DOHH2 (cell line): Measurements from ENCODE around the gene TUBD1.

Source experiments
- H3F3A ChIP-seq: fragments of 200-600 bp; sonication (generic), shearing (Covaris generic); 2 replicates; pipeline ENCODE4 v1.6.0; 2016; ENCODE audit warnings: antibody characterized with exemption, mild to moderate bottlenecking; ENCODE audit not compliant: control insufficient read depth, insufficient read depth
- H3K27ac ChIP-seq: fragments of 200-600 bp; sonication (generic); 2 replicates; pipeline ENCODE4 v1.5.1; 2014; ENCODE audit warnings: low read depth, mild to moderate bottlenecking, low read length, moderate library complexity
- H3K27me3 ChIP-seq: fragments of 200-600 bp; sonication (generic); 2 replicates; pipeline ENCODE4 v1.6.1; 2014; ENCODE audit warnings: mild to moderate bottlenecking, low read length, mixed read lengths; ENCODE audit not compliant: control insufficient read depth
- H3K36me3 ChIP-seq: fragments of 200-600 bp; sonication (generic); 2 replicates; pipeline ENCODE4 v1.6.1; 2014; ENCODE audit warnings: mild to moderate bottlenecking, low read length, moderate library complexity, mixed read lengths; ENCODE audit not compliant: control insufficient read depth
- H3K4me1 ChIP-seq: fragments of 200-600 bp; sonication (generic); 2 replicates; pipeline ENCODE4 v1.6.1; 2014; ENCODE audit warnings: mild to moderate bottlenecking, low read length, mixed read lengths; ENCODE audit not compliant: control insufficient read depth
- H3K4me2 ChIP-seq: fragments of 200-600 bp; sonication (generic); 2 replicates; pipeline ENCODE4 v1.6.0; 2014; ENCODE audit warnings: mild to moderate bottlenecking, low read length, moderate library complexity
- H3K4me3 ChIP-seq: fragments of 200-600 bp; sonication (generic); 2 replicates; pipeline ENCODE4 v1.5.1; 2014; ENCODE audit warnings: mild to moderate bottlenecking, low read length, mixed read lengths
- H3K79me2 ChIP-seq: fragments of 200-600 bp; sonication (generic); 2 replicates; pipeline ENCODE4 v1.6.1; 2014; ENCODE audit warnings: mild to moderate bottlenecking, low read length, mixed read lengths; ENCODE audit not compliant: control insufficient read depth
- H3K9me2 ChIP-seq: fragments of 200-600 bp; sonication (generic); replicated peaks from 2 replicates; pipeline ENCODE4 v1.6.1; 2014; ENCODE audit warnings: mild to moderate bottlenecking, low read length, mixed read lengths; ENCODE audit not compliant: control insufficient read depth
- H3K9me3 ChIP-seq: fragments of 200-600 bp; sonication (generic); 2 replicates; pipeline ENCODE4 v1.6.1; 2014; ENCODE audit warnings: antibody characterized with exemption, low read length, mixed read lengths; ENCODE audit not compliant: control insufficient read depth, insufficient read depth
- H4K20me1 ChIP-seq: fragments of 200-600 bp; sonication (generic); 2 replicates; pipeline ENCODE4 v1.6.0; 2014; ENCODE audit warnings: low read depth, mild to moderate bottlenecking, antibody characterized with exemption, low read length, moderate library complexity; ENCODE audit not compliant: control insufficient read depth, insufficient read depth
- CTCF ChIP-seq: fragments of 200-600 bp; sonication (generic); IDR thresholded peaks from one replicate; pipeline ENCODE4 v1.5.1; 2014; ENCODE audit warnings: antibody characterized with exemption, mild to moderate bottlenecking, low read depth, low read length; ENCODE audit not compliant: poor library complexity, severe bottlenecking
- EZH2phosphoT487 ChIP-seq: fragments of 200-600 bp; sonication (generic); IDR thresholded peaks from 2 replicates; pipeline ENCODE4 v1.6.1; 2017; ENCODE audit warnings: borderline replicate concordance, mild to moderate bottlenecking, antibody characterized with exemption, low read length, moderate library complexity, mixed read lengths

Gene TUBD1

GRCh38 chr17:59814685-59815084, 78.1 kb downstream of the TUBD1 start:
- Histone ChIP-seq H3K27me3 (no peaks in the 10 kb centered on the region), H3K9me2 (no peaks in the 10 kb centered on the region), H3K4me3 (no peak overlapping the region), H4K20me1 (no peaks in the 10 kb centered on the region), H3K4me2 (no peak overlapping the region), H3K79me2 (no peaks in the 10 kb centered on the region), H3K9me3 (no peaks in the 10 kb centered on the region), H3F3A (0 out of 2 replicates have a peak, but pooled peaks cover 4% of the 10 kb centered on the region), H3K4me1 (no peaks in the 10 kb centered on the region), H3K36me3 (peaks cover 6% of the 10 kb centered on the region), H3K27ac (no peak overlapping the region)
- TF ChIP-seq CTCF (no peak), EZH2phosphoT487 (no peak)

- peaks cover 6% of the 10 kb centered on the region for H3K36me3 ChIP-seq
- H3K4me1 ChIP-seq = no peaks in the 10 kb centered on the region
- H3K9me2 ChIP-seq = no peaks in the 10 kb centered on the region
- H3K27me3 ChIP-seq = no peaks in the 10 kb centered on the region
- no peaks in the 10 kb centered on the region for H3K79me2 ChIP-seq
- TF ChIP-seq CTCF (no peak), EZH2phosphoT487 (no peak)
- no peak overlapping the region for H3K4me2 ChIP-seq
- 0 out of 2 replicates have a peak, but pooled peaks cover 4% of the 10 kb centered on the region for H3F3A ChIP-seq
- no peaks in the 10 kb centered on the region for H3K9me3 ChIP-seq
- H3K27ac ChIP-seq = no peak overlapping the region
- no peak overlapping the region for H3K4me3 ChIP-seq
- H4K20me1 ChIP-seq = no peaks in the 10 kb centered on the region
Observed at GRCh38 chr17:59814276-59814675, 78.5 kb downstream of the TUBD1 start.

- TF ChIP-seq CTCF = no peak
- no peak for TF ChIP-seq EZH2phosphoT487
- no peak overlapping the region for H3K4me3 ChIP-seq
- no peaks in the 10 kb centered on the region for H3F3A ChIP-seq
- no peaks in the 10 kb centered on the region for H3K79me2 ChIP-seq
- no peaks in the 10 kb centered on the region for H3K4me1 ChIP-seq
- no peak overlapping the region for H3K4me2 ChIP-seq
- H3K27ac ChIP-seq = no peak overlapping the region
- no peaks in the 10 kb centered on the region for H3K9me2 ChIP-seq
- no peaks in the 10 kb centered on the region for H3K9me3 ChIP-seq
- no peaks in the 10 kb centered on the region for H4K20me1 ChIP-seq
- H3K36me3 ChIP-seq = peaks cover 6% of the 10 kb centered on the region
- H3K27me3 ChIP-seq = no peaks in the 10 kb centered on the region
Observed at GRCh38 chr17:59812139-59812538, 80.6 kb downstream of the TUBD1 start.

- no peak overlapping the region for H3K27ac ChIP-seq
- H3K36me3 ChIP-seq = peaks cover 6% of the 10 kb centered on the region
- no peaks in the 10 kb centered on the region for H3F3A ChIP-seq
- H4K20me1 ChIP-seq = no peaks in the 10 kb centered on the region
- H3K9me3 ChIP-seq = no peaks in the 10 kb centered on the region
- no peak overlapping the region for H3K4me2 ChIP-seq
- H3K4me3 ChIP-seq = no peak overlapping the region
- no peaks in the 10 kb centered on the region for H3K27me3 ChIP-seq
- H3K79me2 ChIP-seq = no peaks in the 10 kb centered on the region
- no peaks in the 10 kb centered on the region for H3K4me1 ChIP-seq
- no peak for TF ChIP-seq CTCF
- TF ChIP-seq EZH2phosphoT487 = no peak
- H3K9me2 ChIP-seq = no peaks in the 10 kb centered on the region
Observed at GRCh38 chr17:59811209-59811608, 81.5 kb downstream of the TUBD1 start.
